Measurements from ENCODE around the gene TSEN34. TPM values are rescaled to one million over a fixed set of nuclear protein-coding genes. Genes with fewer than 3 reads are reported as not detected.
"Not testable (repeated sequence)": the region's sequence is repeated elsewhere in the genome, so short reads cannot be mapped to it uniquely, and the experiment has no call there.

The TSEN34 gene
- total RNA-seq, 1 donor from 2014 or later, result 71.8 TPM

GRCh38 chr19:54240372-54241336 lies 49.5 kb downstream of the TSEN34 start:
- DNase-seq, result not testable (repeated sequence)

DNA sequence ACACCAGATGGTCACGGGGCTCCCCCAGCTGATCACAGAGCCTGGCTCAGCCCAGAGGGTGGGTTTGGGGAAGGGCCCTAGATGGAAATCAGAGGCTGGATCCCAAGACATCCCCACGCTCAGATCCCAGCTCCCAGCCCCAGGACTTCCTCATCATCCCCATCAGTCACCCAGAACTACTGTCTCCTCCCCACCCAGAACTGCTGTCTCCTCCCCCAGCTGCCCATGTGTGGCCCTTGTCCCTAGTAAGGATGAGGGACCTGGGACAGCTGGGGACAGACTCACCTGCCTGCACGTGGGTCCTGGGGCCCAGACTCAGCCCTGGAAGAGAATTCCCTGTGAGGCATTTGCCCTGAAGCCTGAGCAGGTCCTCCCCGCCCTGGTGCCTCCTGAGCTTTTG lies 51.1 kb downstream of the TSEN34 start:
- DNase-seq, result not testable (repeated sequence)

DNA sequence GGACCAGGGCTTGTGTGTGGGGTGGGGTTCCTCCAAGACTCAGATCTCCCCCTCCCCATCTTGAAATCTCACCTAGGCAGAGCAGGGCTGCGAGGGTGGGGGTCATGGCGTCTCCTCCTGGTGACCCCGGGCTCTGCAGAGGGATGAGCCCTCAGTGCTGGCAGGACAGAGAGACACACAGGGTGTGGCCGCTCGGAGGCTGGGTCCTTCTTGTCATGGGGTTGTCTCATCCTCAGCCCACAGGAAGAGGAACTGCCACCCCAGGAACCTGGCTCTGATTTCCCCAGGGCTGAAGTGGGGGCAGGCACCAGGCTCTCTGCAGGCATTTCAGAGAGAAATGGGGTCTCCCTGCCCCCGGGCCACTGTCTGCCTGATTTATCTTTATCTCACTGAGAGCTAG lies 51.5 kb downstream of the TSEN34 start, which contains the start of gene LILRA6:
Gene LILRA6, minus strand, starts transcription at position 145 of the 400 bp plus-strand sequence.
- not testable (repeated sequence) for DNase-seq

DNA sequence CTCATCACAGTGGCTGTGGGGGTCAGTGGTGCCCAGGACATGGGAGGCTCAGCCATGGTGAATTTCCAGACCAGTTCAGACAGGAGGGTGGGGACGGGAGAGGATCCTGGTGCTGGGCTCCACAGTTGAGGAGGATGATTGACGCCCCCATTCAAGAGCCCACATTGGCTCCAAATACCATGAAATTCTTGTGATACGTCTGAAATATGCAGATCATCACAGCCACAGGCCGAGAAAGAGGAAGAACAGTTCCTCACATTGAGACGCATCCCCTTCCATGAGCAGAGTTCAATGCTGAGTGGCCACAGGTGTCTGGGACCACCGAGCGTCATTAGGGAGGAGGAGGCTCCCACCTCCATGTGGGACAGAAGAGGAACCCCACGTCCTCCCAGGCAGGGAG lies 52.7 kb downstream of the TSEN34 start:
- not testable (repeated sequence) for DNase-seq

Other genes starting within 250 kb of the TSEN34 start
- 0.14 and 0.17 TPM in 2 replicates for gene CACNG8, start 228.4 kb upstream of the TSEN34 start, total RNA-seq
- 0.84 and 0.85 TPM in 2 replicates for gene CACNG6, start 199.7 kb upstream of the TSEN34 start, total RNA-seq
- not detected in 2 replicates for gene VSTM1, start 127.4 kb upstream of the TSEN34 start, total RNA-seq
- not detected in 2 replicates for gene TARM1, start 109.9 kb upstream of the TSEN34 start, total RNA-seq
- gene OSCAR, start 90.5 kb upstream of the TSEN34 start, total RNA-seq, result not detected in 2 replicates
- 11.4 and 12.6 TPM in 2 replicates for gene NDUFA3, start 88.5 kb upstream of the TSEN34 start, total RNA-seq
- gene TFPT, start 75.7 kb upstream of the TSEN34 start, total RNA-seq, result 16.3 and 27.2 TPM in 2 replicates
- gene PRPF31, start 75.6 kb upstream of the TSEN34 start, total RNA-seq, result 64.5 and 103 TPM in 2 replicates
- gene CNOT3, start 53.5 kb upstream of the TSEN34 start, total RNA-seq, result 13.3 and 28.4 TPM in 2 replicates
- 6.8 and 7.8 TPM in 2 replicates for gene LENG1, start 31.6 kb upstream of the TSEN34 start, total RNA-seq
- 0.14 and 0.68 TPM in 2 replicates for gene TMC4, start 18.1 kb upstream of the TSEN34 start, total RNA-seq
- gene MBOAT7, start 1.7 kb upstream of the TSEN34 start, total RNA-seq, result 33.5 and 50.1 TPM in 2 replicates
- 1,481 and 2,291 TPM in 2 replicates for gene RPS9, start 9.6 kb downstream of the TSEN34 start, total RNA-seq
- gene LILRB3, start 31.7 kb downstream of the TSEN34 start, total RNA-seq, result not detected in 2 replicates
- not detected in 2 replicates for gene LILRA6, start 51.5 kb downstream of the TSEN34 start, total RNA-seq
- gene LILRB5, start 66.0 kb downstream of the TSEN34 start, total RNA-seq, result not detected in 2 replicates
- not detected in 2 replicates for gene LILRB2, start 89.8 kb downstream of the TSEN34 start, total RNA-seq
- gene LILRA5, start 121.9 kb downstream of the TSEN34 start, total RNA-seq, result not detected in 2 replicates
- not detected in 2 replicates for gene LILRA4, start 147.9 kb downstream of the TSEN34 start, total RNA-seq
- gene LAIR1, start 173.6 kb downstream of the TSEN34 start, total RNA-seq, result not detected in 2 replicates
- gene TTYH1, start 224.2 kb downstream of the TSEN34 start, total RNA-seq, result not detected in 2 replicates

All from dermis blood vessel endothelial cell (primary cell).